HG03060 (cell line): ENCODE data around the gene LSM3.

Source experiments
- ATAC-seq: cut with Tn5 transposase; IDR thresholded peaks from one replicate; pipeline ENCODE4 v1.9.1; 2021; ENCODE audit warnings: low read depth, moderate number of reproducible peaks; ENCODE audit not compliant: unreplicated experiment

Gene LSM3

GRCh38 chr3:14178247-14179113, at the start of gene LSM3, which contains the start of gene XPC:
Gene LSM3 (plus strand): TSS chr3:14178817. CDS start chr3:14178861, 44 bp downstream.
Gene XPC (minus strand): TSS chr3:14178601. CDS start chr3:14178568, 33 bp downstream.
- peak; percentile 94 for ATAC-seq

GRCh38 chr3:14129296-14129695, 49.3 kb upstream of the LSM3 start:
- no peak for ATAC-seq

- ATAC-seq = no peak
Measured at GRCh38 chr3:14130230-14130629, 48.4 kb upstream of the LSM3 start.

- ATAC-seq = no peak
Measured at GRCh38 chr3:14130707-14131106, 47.9 kb upstream of the LSM3 start.

GRCh38 chr3:14131134-14131533, 47.5 kb upstream of the LSM3 start:
- no peak for ATAC-seq

GRCh38 chr3:14132120-14132519, 46.5 kb upstream of the LSM3 start:
- ATAC-seq = no peak

GRCh38 chr3:14132689-14133088, 45.9 kb upstream of the LSM3 start:
- no peak for ATAC-seq

GRCh38 chr3:14133188-14133800, 45.3 kb upstream of the LSM3 start:
- ATAC-seq = no peak

GRCh38 chr3:14133876-14134275, 44.7 kb upstream of the LSM3 start:
- no peak for ATAC-seq

GRCh38 chr3:14134291-14134690, 44.3 kb upstream of the LSM3 start:
- ATAC-seq = no peak

- no peak for ATAC-seq
Measured at GRCh38 chr3:14135581-14135980, 43.0 kb upstream of the LSM3 start.

GRCh38 chr3:14137004-14137403, 41.6 kb upstream of the LSM3 start:
- no peak for ATAC-seq

- ATAC-seq = no peak
Measured at GRCh38 chr3:14137445-14137844, 41.2 kb upstream of the LSM3 start.

- no peak for ATAC-seq
Measured at GRCh38 chr3:14138109-14138877, 40.3 kb upstream of the LSM3 start.

- ATAC-seq = no peak
Measured at GRCh38 chr3:14138878-14139655, 39.5 kb upstream of the LSM3 start.

- ATAC-seq = no peak
Measured at GRCh38 chr3:14139771-14140170, 38.8 kb upstream of the LSM3 start.

- ATAC-seq = no peak
Measured at GRCh38 chr3:14140668-14141067, 37.9 kb upstream of the LSM3 start.

GRCh38 chr3:14141144-14141543, 37.5 kb upstream of the LSM3 start:
- ATAC-seq = no peak

GRCh38 chr3:14141602-14142341, 36.8 kb upstream of the LSM3 start:
- ATAC-seq = no peak
